Myocyte (in vitro differentiated cells): ENCODE results near the gene TFAM. TPM values are rescaled to one million over a fixed set of nuclear protein-coding genes. Genes with fewer than 3 reads are reported as not detected.

Experiments used
- DNase-seq: peaks from one replicate; pipeline ENCODE4 v3.0.0-alpha.2; 2012; ENCODE audit warnings: low read depth
- polyA plus RNA-seq: library from polyadenylated mRNA; unstranded; fragments of >200 nt; gene quantifications from one replicate; pipeline ENCODE4 v1.2.1, GENCODE V29; 2012; ENCODE audit warnings: missing spikeins
- total RNA-seq: library from RNA; depleted of rRNA; stranded (reverse); fragments of >200 nt; gene quantifications from 2 replicates; pipeline ENCODE4 v1.2.3, GENCODE V29; 2014

TFAM gene
- total RNA-seq: 17.7 and 22.1 TPM in 2 replicates
- 9.4 TPM for polyA plus RNA-seq

- DNase-seq: peak; percentile 96
Measured at GRCh38 chr10:58384999-58385783, at the start of gene TFAM. TFAM (plus strand) TSS chr10:58385410; CDS start chr10:58385548, 138 bp downstream.

DNA sequence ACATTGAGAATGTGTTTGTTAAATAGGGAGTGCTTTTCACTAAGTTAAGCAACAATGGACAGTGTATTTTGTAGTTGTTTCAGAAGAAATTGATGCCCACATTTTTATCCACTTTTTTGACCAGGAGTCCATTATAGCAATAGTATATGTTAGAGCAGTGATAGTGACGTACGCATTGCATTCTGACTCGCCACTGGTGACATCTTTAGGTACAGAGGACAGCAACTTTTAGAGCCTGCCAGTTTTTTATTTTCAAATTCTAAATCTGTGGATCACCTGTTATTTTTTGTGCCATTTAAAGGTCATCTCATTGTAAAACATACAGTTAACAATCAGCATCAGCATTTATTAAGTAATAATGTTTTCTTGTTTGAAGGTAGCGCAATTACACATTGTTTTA is 49.0 kb upstream of the TFAM start:
- DNase-seq: no peak

DNA sequence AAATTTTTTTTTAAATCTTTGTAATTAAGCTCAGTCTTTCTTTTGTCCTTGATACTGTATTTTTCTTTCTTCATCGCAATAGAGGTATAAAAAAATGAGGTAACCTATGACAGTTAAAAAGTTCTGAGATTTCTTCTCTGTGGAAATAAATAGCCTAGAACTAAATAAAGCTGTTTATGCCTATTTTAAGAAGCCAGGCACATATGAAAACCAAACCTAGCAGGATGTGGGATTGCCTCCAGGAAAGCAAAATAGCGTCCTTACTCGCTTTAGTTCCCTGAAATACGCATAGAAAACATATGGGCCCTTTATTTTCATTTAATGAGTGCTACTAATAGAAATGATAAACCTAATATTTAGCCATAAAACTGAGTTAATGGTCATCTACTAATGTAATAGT is 43.8 kb upstream of the TFAM start:
- no peak for DNase-seq

GRCh38 chr10:58341947-58342346 is 43.3 kb upstream of the TFAM start:
- no peak for DNase-seq

- DNase-seq: no peak
Measured at GRCh38 chr10:58347967-58348366, 37.2 kb upstream of the TFAM start.

GRCh38 chr10:58348571-58349033 is 36.6 kb upstream of the TFAM start:
- DNase-seq: no peak

DNA sequence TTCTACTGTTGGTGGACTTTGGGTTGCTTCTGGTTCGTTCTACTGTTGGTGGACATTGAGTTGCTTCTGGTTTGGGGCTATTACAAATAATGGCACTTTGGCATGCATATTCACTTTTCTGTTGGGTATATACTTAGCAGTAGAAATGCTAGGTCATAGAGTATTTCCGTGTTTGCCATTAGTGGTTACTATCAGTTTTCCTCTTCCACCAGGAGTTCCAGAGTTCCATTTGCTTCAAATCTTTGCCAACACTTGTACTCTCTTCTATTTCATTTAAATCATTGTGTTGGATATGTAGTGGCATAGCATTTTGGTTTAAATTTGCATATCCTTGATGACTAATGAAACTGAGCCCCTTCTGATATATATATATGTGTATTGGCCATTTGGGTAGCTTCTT is 35.2 kb upstream of the TFAM start:
- no peak for DNase-seq

DNA sequence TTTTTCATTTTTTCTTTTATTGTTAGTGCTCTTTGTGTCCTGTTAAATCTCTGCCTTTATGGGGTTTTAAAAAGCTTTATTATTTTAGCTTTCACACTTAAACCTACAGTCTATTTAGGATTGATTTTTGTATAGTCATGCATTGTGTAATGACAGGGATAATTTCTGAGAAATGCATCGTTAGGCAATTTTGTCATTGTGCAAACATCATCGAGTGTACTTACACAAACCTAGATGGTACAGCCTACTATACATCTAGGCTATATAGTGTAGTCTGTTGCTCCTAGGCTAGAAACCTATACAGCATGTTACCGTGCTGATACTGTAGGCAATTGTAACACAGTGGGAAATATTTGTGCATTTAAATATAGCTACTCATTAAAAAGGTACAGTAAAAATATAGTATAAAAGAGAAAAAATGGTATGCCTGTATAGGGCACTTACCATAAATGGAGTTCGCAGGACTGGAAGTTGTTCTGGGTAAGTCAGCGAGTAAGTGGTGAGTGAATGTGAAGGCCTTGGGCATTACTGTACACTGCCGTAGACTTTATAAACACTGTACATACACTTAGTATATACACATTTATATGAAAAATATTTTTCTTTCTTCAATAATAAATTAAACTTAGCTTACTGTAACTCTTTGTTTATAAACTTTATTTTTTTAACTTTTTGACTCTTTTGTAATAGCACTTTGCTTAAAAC is 34.4 kb upstream of the TFAM start:
- DNase-seq: no peak

GRCh38 chr10:58351616-58352578 is 33.3 kb upstream of the TFAM start:
- DNase-seq: no peak

DNA sequence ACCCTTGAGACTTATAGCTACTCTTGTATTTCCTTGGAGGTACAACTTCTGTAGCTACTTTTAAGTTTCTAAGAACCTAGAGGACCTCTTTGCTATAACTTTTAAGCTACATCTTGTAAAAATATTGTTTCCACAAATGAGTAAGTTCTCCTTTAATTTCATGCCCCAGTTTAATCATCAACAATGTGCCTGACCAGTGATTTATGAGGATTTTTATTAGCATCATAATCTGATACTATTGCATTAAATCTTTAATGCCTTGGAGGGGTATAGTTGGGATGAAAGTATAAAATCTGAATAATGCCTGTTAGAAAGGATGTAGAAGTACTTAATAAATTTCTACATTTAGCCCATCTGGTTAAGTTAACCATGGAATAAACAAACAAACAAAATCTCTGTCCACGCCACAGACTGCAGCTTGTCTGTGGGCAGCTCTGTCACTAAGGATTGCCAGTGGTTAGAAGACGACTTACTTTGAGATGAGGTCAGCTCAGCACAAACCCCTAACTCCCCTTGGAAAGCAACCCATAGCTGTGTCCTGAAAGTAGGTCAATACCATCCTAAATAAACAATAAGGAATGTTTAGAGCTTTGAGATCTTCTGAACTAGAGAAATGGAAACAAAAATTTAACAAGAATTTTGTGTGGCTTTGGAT is 32.1 kb upstream of the TFAM start:
- DNase-seq: peak; percentile 52

- peak; percentile 16 for DNase-seq
Measured at GRCh38 chr10:58356756-58357155, 28.5 kb upstream of the TFAM start.

GRCh38 chr10:58358314-58358933 is 26.8 kb upstream of the TFAM start:
- DNase-seq: no peak

- DNase-seq: no peak
Measured at GRCh38 chr10:58358947-58359346, 26.3 kb upstream of the TFAM start.

- DNase-seq: no peak
Measured at GRCh38 chr10:58359541-58359940, 25.7 kb upstream of the TFAM start.

DNA sequence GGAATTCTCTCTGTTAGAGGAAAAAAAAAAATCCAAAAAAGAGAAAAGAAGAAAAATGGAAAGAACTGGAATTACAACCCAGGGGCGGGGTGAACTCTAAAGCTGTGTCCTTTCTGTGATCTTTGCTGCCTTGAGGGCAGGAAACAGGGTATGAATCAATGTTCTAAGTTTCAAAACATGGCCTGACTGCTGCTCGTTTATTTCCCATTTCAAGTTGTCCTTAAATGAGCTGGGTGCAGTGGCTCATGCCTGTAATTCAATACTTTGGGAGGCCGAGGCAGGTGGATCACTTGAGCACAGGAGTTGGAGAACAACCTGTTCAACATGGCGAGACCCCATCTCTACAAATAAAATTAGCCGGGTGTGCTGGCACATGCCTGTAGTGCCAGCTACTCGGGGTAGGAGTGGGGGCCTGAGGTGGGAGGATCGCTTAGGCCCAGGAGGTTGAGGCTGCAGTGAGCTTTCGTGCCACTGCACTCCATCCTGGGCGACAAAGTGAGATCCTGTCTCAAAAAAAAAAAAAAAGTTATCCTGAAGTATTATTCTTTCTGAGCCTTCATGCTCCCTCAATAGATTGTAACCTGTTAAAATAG is 24.7 kb upstream of the TFAM start:
- no peak for DNase-seq

- DNase-seq: no peak
Measured at GRCh38 chr10:58361353-58361752, 23.9 kb upstream of the TFAM start.

DNA sequence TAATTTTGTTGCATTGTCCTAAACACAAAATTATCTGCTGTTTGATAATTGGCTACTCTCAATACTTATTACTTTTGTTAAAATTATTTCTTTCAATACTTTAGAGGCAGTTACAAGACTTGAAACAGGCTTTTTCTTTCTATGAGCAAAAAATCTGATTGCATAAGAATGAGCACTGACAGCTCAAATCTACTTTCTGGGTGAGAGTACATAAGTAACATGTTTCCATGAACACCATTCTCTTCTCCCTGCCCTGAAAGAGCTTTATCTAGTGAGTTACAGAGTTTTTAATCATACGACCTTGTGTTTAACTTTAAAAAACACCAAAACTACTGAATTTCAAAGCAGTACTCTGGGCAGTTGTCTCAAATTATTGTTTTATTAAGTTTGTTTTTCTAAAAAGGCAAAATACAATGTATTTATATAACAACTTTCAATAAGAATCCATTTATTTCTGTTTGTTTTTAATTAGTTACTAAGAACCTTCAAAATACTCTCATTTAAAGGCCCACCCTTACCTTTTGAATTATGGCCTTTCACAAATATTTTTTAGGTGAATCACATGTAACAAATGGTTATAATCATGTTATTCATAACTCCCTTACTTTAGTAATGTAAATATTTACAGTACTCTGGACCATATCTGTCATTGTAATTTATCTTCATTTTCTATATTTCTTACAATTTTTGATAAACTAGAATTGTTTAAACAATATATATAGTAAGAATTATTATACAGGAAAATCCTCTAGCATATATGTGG is 23.0 kb upstream of the TFAM start:
- DNase-seq: no peak

- no peak for DNase-seq
Measured at GRCh38 chr10:58367069-58367468, 18.1 kb upstream of the TFAM start.

DNA sequence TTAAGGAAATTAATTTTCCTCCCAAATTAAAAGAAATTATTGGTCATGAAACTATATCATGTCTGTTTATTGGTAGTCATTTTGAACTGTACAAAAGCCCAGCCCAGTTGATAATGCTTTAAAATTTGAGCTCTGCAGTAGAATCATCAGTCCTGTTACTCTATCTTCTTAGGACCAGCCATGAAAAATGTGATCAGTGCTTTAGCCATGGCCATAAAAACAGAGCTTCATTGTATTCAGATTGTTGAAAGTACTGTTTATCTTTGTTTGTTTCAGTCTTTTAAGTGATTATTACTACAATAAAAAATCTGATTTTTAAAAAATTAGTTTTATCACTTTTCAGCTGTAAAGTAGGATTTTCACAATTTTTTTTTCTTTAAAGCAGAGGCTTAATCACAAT is 13.7 kb upstream of the TFAM start:
- no peak for DNase-seq
